ENCODE measurements around the gene ZCCHC7. TPM values are rescaled to one million over a fixed set of nuclear protein-coding genes. Genes with fewer than 3 reads are reported as not detected.

Gene ZCCHC7
- total and polyA plus RNA-seq, 2 of the 8 experiments (the other 6 are each of a cell fraction or from before 2014, with no cell fraction given): 12.2 to 27.5 TPM

- TF ChIP-seq SP1 (IDR thresholded peaks at IDR 0.05; ENCODE audit: low read depth, low read length) (0 out of 2 replicates have a peak, but pooled peaks have one; percentile 7), USF2 (IDR thresholded peaks at IDR 0.05; ENCODE audit: low read length) (peak; percentile 71), FOSL1 (IDR thresholded peaks at IDR 0.05; ENCODE audit: insufficient read depth, low read depth, low read length) (no peak), PHF8 (conservative IDR thresholded peaks at IDR 0.05; ENCODE audit: low read depth, low read length) (peak; percentile 71), MAX (IDR thresholded peaks at IDR 0.05) (peak; percentile 100), BRCA1 (IDR thresholded peaks at IDR 0.05; ENCODE audit: low read depth, low read length) (no peak), EP300 (IDR thresholded peaks at IDR 0.05; ENCODE audit: borderline replicate concordance in 1 of 2, low read depth in 2 of 2, low read length in 2 of 2) (no peak; a peak in 1 of 3 replicates), ZNF274 (IDR thresholded peaks at IDR 0.05; ENCODE audit: borderline replicate concordance, extremely low read depth, low read length) (no peak), TCF12 (IDR thresholded peaks at IDR 0.05; ENCODE audit: low read depth, low read length) (0 out of 2 replicates have a peak, but pooled peaks have one; percentile 31), CTCF (IDR thresholded peaks at IDR 0.05; ENCODE audit: control extremely low read depth in 1 of 3, insufficient read depth in 1 of 3, low read depth in 1 of 3, low read length in 3 of 3) (no peak), BCL11A (IDR thresholded peaks at IDR 0.05; ENCODE audit: low read depth in 2 of 2, low read length in 2 of 2) (no peak), SAP30 (IDR thresholded peaks at IDR 0.05; ENCODE audit: insufficient read depth, insufficient replicate concordance, low read length) (no peak), RNF2 (IDR thresholded peaks at IDR 0.05; ENCODE audit: borderline replicate concordance, low read depth, low read length, missing control alignments, poor library complexity, severe bottlenecking) (peak; percentile 74), CHD1 (IDR thresholded peaks at IDR 0.05; ENCODE audit: low read depth, low read length) (no peak), TBP (IDR thresholded peaks at IDR 0.05; ENCODE audit: low read depth, low read length) (peak; percentile 67), KDM4A (IDR thresholded peaks at IDR 0.05; ENCODE audit: low read depth, low read length, severe bottlenecking) (peak; percentile 98), CREB1 (IDR thresholded peaks at IDR 0.05) (peak; percentile 88), JUND (IDR thresholded peaks at IDR 0.05; ENCODE audit: low read length) (no peak), POU5F1 (IDR thresholded peaks at IDR 0.05; ENCODE audit: low read depth, low read length) (no peak)
Measured at GRCh38 chr9:37119907-37120842, at the start of gene ZCCHC7 (continued).
